ENCODE data around the gene ANKMY1.

ANKMY1 gene

GRCh38 chr2:240456447-240457222 lies 101.2 kb downstream of the ANKMY1 start:
- DNase-seq (ENCODE audit: low read depth), result no peak
- no peak for TF ChIP-seq CTCF (IDR thresholded peaks at IDR 0.05; ENCODE audit: low read length, missing control alignments)
- H3K4me3 ChIP-seq (replicated peaks; ENCODE audit: low read depth, low read length), result no peak overlapping the region

GRCh38 chr2:240455647-240456446 lies 101.9 kb downstream of the ANKMY1 start:
- no peak overlapping the region for H3K4me3 ChIP-seq (replicated peaks; ENCODE audit: low read depth, low read length)
- no peak for TF ChIP-seq CTCF (IDR thresholded peaks at IDR 0.05; ENCODE audit: low read length, missing control alignments)
- no peak for DNase-seq (ENCODE audit: low read depth)

- H3K4me3 ChIP-seq (replicated peaks; ENCODE audit: low read depth, low read length), result no peak overlapping the region
- TF ChIP-seq CTCF (IDR thresholded peaks at IDR 0.05; ENCODE audit: low read length, missing control alignments), result no peak
- no peak for DNase-seq (ENCODE audit: low read depth)
Measured at GRCh38 chr2:240455272-240455646, 102.5 kb downstream of the ANKMY1 start.

GRCh38 chr2:240454106-240454901 lies 103.5 kb downstream of the ANKMY1 start:
- DNase-seq (ENCODE audit: low read depth), result no peak
- no peak for TF ChIP-seq CTCF (IDR thresholded peaks at IDR 0.05; ENCODE audit: low read length, missing control alignments)
- H3K4me3 ChIP-seq (replicated peaks; ENCODE audit: low read depth, low read length), result no peak overlapping the region

GRCh38 chr2:240453461-240454105 lies 104.2 kb downstream of the ANKMY1 start:
- H3K4me3 ChIP-seq (replicated peaks; ENCODE audit: low read depth, low read length), result no peak overlapping the region
- no peak for DNase-seq (ENCODE audit: low read depth)

More at GRCh38 chr2:240453461-240454105, 104.2 kb downstream of the ANKMY1 start:
- TF ChIP-seq CTCF (IDR thresholded peaks at IDR 0.05; ENCODE audit: low read length, missing control alignments), result no peak
